GM12878 (cell line): ENCODE data around the gene TRAF7.

Experiments
- CHD1 ChIP-seq: IDR thresholded peaks from 2 replicates; pipeline ENCODE4 v1.6.1; 2012; ENCODE audit warnings: low read depth, low read length, improper control_type of control experiment
- E2F4 ChIP-seq: IDR thresholded peaks from 2 replicates; pipeline ENCODE4 v1.6.1; 2012; ENCODE audit warnings: low read depth, low read length, improper control_type of control experiment
- GABPA ChIP-seq: IDR thresholded peaks from 2 replicates; pipeline ENCODE4 v1.6.1; 2014; ENCODE audit warnings: antibody characterized with exemption, low read depth, mild to moderate bottlenecking, inconsistent platforms
- HCFC1 ChIP-seq: fragments of 150-350 bp; IDR thresholded peaks from 2 replicates; pipeline ENCODE4 v1.6.1; 2014; ENCODE audit warnings: low read length
- MXI1 ChIP-seq: fragments of 150-350 bp; IDR thresholded peaks from 2 replicates; pipeline ENCODE4 v1.6.1; 2011; ENCODE audit warnings: low read depth, mild to moderate bottlenecking, inconsistent platforms, low read length, improper control_type of control experiment
- MYC ChIP-seq: IDR thresholded peaks from 2 replicates; pipeline ENCODE4 v1.6.1; 2011; ENCODE audit warnings: mild to moderate bottlenecking, low read length, moderate library complexity, inconsistent platforms; ENCODE audit not compliant: insufficient read depth, insufficient replicate concordance, insufficient read length, severe bottlenecking
- NRF1 ChIP-seq: conservative IDR thresholded peaks from 2 replicates; pipeline ENCODE4 v1.6.1; 2011; ENCODE audit warnings: mild to moderate bottlenecking, low read depth, low read length, improper control_type of control experiment
- SIX5 ChIP-seq: IDR thresholded peaks from 2 replicates; pipeline ENCODE4 v1.6.1; 2011; ENCODE audit warnings: mild to moderate bottlenecking, low read depth, low read length, moderate library complexity; ENCODE audit not compliant: severe bottlenecking
- SP1 ChIP-seq: IDR thresholded peaks from one replicate; pipeline ENCODE4 v1.6.1; 2011; ENCODE audit warnings: low read depth, low read length
- ZZZ3 ChIP-seq: IDR thresholded peaks from 2 replicates; pipeline ENCODE4 v1.6.1; 2011; ENCODE audit warnings: low read depth; ENCODE audit not compliant: control insufficient read depth, insufficient read length

- TF ChIP-seq SIX5 (no peak), ZZZ3 (no peak), HCFC1 (no peak), GABPA (no peak), MXI1 (no peak), CHD1 (no peak), SP1 (no peak), NRF1 (no peak), MYC (no peak), E2F4 (no peak)
Measured at GRCh38 chr16:2187212-2187611, 31.6 kb downstream of the TRAF7 start.
